ENCODE data around the gene ABCC4. TPM values are rescaled to one million over a fixed set of nuclear protein-coding genes. Genes with fewer than 3 reads are reported as not detected.

Gene ABCC4
- total RNA-seq, 1 experiment from 2014 or later = 17.0 TPM

DNA sequence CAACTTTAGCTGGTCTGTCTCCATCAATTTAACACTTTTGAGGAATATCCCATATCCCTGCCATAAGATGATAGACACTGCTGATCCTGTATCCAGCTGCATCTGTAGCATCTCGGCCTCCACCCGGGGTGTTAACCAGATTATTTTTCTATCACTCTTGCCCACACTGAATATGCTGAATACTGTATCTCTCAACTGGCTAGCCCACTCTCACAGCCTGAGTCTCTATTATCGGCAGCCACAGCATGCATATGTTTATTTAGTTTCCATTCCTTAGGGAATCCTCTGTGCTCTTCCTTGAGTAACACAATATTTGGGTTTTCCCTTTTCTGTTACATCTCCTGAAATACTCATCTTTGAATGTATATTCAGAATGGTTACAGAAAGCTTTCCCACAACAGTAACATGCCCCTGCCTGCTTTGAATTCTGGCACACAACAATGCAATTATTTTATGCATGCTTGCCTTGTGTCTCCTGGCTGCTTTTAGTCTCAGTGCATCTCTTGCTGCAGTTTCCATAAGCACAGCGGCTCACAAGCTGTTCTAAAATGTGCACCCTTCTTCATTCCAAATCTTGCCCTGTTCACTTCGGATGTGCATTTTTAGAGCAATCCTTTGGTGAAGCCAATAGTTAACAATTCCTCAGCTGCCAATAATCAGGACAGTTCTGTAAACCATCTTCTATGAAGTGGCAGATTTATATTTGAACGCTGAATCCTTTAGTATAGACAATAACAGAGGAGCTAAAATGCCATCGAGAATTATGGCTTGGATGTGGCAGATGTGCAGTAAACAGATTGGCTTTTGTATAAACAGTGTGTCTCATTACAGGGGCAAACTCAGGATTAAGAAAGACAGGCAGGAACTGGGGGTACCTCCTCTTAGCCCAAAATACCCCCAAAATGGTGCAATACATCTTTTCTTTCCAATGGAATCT, 327.0 kb downstream of the ABCC4 start:
- Histone ChIP-seq H3K27ac (no peak overlapping the region), H3K4me3 (no peak overlapping the region), H3F3A (ENCODE audit: insufficient read depth, low read depth) (no peaks in the 10 kb centered on the region), H3K36me3 (ENCODE audit: low read depth) (no peaks in the 10 kb centered on the region), H3K4me1 (replicated peaks; ENCODE audit: insufficient read depth) (no peaks in the 10 kb centered on the region), H3K4me2 (no peak overlapping the region), H3K79me2 (ENCODE audit: low read depth) (no peaks in the 10 kb centered on the region), H2AFZ (no peak overlapping the region), H3K27me3 (ENCODE audit: insufficient read depth, low read depth) (peaks cover 76% of the 10 kb centered on the region), H3K9me3 (ENCODE audit: insufficient read depth, low read depth) (no peaks in the 10 kb centered on the region), H4K20me1 (ENCODE audit: insufficient read depth) (no peaks in the 10 kb centered on the region), H3K9me2 (ENCODE audit: insufficient read depth) (no peaks in the 10 kb centered on the region)
- intact Hi-C loops (cut with micrococcal nuclease; ENCODE audit: unreplicated experiment) = no loop called here
- TF ChIP-seq, protein P1, sequence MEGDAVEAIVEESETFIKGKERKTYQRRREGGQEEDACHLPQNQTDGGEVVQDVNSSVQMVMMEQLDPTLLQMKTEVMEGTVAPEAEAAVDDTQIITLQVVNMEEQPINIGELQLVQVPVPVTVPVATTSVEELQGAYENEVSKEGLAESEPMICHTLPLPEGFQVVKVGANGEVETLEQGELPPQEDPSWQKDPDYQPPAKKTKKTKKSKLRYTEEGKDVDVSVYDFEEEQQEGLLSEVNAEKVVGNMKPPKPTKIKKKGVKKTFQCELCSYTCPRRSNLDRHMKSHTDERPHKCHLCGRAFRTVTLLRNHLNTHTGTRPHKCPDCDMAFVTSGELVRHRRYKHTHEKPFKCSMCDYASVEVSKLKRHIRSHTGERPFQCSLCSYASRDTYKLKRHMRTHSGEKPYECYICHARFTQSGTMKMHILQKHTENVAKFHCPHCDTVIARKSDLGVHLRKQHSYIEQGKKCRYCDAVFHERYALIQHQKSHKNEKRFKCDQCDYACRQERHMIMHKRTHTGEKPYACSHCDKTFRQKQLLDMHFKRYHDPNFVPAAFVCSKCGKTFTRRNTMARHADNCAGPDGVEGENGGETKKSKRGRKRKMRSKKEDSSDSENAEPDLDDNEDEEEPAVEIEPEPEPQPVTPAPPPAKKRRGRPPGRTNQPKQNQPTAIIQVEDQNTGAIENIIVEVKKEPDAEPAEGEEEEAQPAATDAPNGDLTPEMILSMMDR (conservative IDR thresholded peaks at IDR 0.05) = no peak
- no peak for TF ChIP-seq EZH2 (IDR thresholded peaks at IDR 0.05; ENCODE audit: low read depth)
- BruUV-seq (replicated peaks) = no TSS peak
- CTCF ChIA-PET = no interaction called here
- POLR2A ChIA-PET (ENCODE audit: unreplicated experiment) = no interaction called here
- DNase-seq = no peak

DNA sequence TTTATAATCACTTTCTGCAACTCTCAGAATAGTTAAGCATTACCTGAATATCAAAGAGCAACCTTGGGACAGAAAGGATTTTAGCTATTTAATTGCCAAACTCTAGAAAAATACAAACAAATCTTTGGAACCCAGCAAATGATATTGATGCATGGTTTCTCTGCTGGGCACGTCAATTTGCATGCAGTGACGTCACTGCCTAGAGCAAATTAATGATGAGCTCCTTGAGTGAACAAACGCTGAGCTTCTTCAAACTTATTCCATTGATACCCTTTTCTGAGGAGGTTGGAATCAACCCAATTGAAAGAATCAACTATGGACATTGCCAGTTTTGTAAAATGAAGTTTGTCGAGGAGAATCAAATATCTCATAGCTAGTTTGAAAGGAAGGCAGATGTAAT, 329.0 kb downstream of the ABCC4 start:
- CTCF ChIA-PET = no interaction called here
- H2AFZ ChIP-seq = no peak overlapping the region
- no peak overlapping the region for H3K4me3 ChIP-seq
- intact Hi-C loops (cut with micrococcal nuclease; ENCODE audit: unreplicated experiment) = no loop called here
- no TSS peak for BruUV-seq (replicated peaks)
- peaks cover 66% of the 10 kb centered on the region for H3K27me3 ChIP-seq (ENCODE audit: insufficient read depth, low read depth)
- H3K4me2 ChIP-seq = no peak overlapping the region
- POLR2A ChIA-PET (ENCODE audit: unreplicated experiment) = interaction anchor here (0.6 kb wide), 1 partner anchor 225 kb away, joined by 3 read pairs; no protein-coding TSS in a partner anchor
- H3K9me3 ChIP-seq (ENCODE audit: insufficient read depth, low read depth) = no peaks in the 10 kb centered on the region
- H3K9me2 ChIP-seq (ENCODE audit: insufficient read depth) = no peaks in the 10 kb centered on the region
- TF ChIP-seq, protein P1 (conservative IDR thresholded peaks at IDR 0.05) = no peak
- H4K20me1 ChIP-seq (ENCODE audit: insufficient read depth) = no peaks in the 10 kb centered on the region
- H3K4me1 ChIP-seq (replicated peaks; ENCODE audit: insufficient read depth) = no peaks in the 10 kb centered on the region
- H3K27ac ChIP-seq = no peak overlapping the region
- H3K79me2 ChIP-seq (ENCODE audit: low read depth) = no peaks in the 10 kb centered on the region
- no peaks in the 10 kb centered on the region for H3F3A ChIP-seq (ENCODE audit: insufficient read depth, low read depth)
- no peaks in the 10 kb centered on the region for H3K36me3 ChIP-seq (ENCODE audit: low read depth)
- DNase-seq = no peak

All from PC-9 (cell line).